Keratinocyte (primary cell): ENCODE measurements around the gene ERI3. TPM values are rescaled to one million over a fixed set of nuclear protein-coding genes. Genes with fewer than 3 reads are reported as not detected.

Experiments used
- DNase-seq: peaks from one replicate; pipeline ENCODE4 v3.0.0-alpha.2; 2011; ENCODE audit warnings: low read depth, missing footprints, low spot score
- FAIRE-seq: peaks from 2 replicates; lab custom pipeline; 2011; peaks lifted over from hg19 to GRCh38; lab: Jason Lieb, UNC
- H2AFZ ChIP-seq: 2 replicates; pipeline ENCODE4 v1.6.0; 2012; ENCODE audit warnings: low read length, control low read depth, inconsistent platforms; ENCODE audit not compliant: control insufficient read depth
- H3K27ac ChIP-seq: 2 replicates; pipeline ENCODE4 v1.5.1; 2011; ENCODE audit warnings: low read length; ENCODE audit not compliant: control insufficient read depth, insufficient read depth
- H3K27me3 ChIP-seq: 3 replicates; pipeline ENCODE4 v1.6.0; 2011; ENCODE audit warnings: low read length; ENCODE audit not compliant: control insufficient read depth, insufficient read depth; ENCODE audit errors: extremely low read depth
- H3K36me3 ChIP-seq, 2 experiments: 2 replicates in 1 of 2; 3 replicates in 1 of 2; pipeline ENCODE4 v1.5.1; 2011; ENCODE audit warnings: low read length in 2 of 2, mild to moderate bottlenecking in 1 of 2; ENCODE audit not compliant: control insufficient read depth in 2 of 2, insufficient read depth in 2 of 2; ENCODE audit errors: extremely low read depth in 1 of 2
- H3K4me1 ChIP-seq: 3 replicates; pipeline ENCODE4 v1.5.1; 2011; ENCODE audit warnings: low read length; ENCODE audit not compliant: control insufficient read depth, insufficient read depth; ENCODE audit errors: extremely low read depth
- H3K4me2 ChIP-seq: 3 replicates; pipeline ENCODE4 v1.6.0; 2011; ENCODE audit warnings: low read depth, low read length; ENCODE audit not compliant: control insufficient read depth, insufficient read depth; ENCODE audit errors: extremely low read depth
- H3K4me3 ChIP-seq, 3 experiments: fragments of 200-600 bp in 1 of 3; sonication (generic) in 1 of 3; 2 replicates in 2 of 3; 3 replicates in 1 of 3; pipeline ENCODE4 v1.5.1; 2011 to 2016; ENCODE audit warnings: low read length in 3 of 3, mild to moderate bottlenecking in 3 of 3, control low read depth in 2 of 3, inconsistent platforms in 1 of 3, low read depth in 1 of 3, mixed read lengths in 1 of 3, mixed run types in 1 of 3, moderate library complexity in 1 of 3; ENCODE audit not compliant: control insufficient read depth in 2 of 3, insufficient read depth in 2 of 3; ENCODE audit errors: extremely low read depth in 1 of 3
- H3K79me2 ChIP-seq: 2 replicates; pipeline ENCODE4 v1.6.0; 2012; ENCODE audit warnings: low read length; ENCODE audit not compliant: control insufficient read depth, insufficient read depth
- H3K9ac ChIP-seq: 3 replicates; pipeline ENCODE4 v1.6.0; 2011; ENCODE audit warnings: low read length; ENCODE audit not compliant: control insufficient read depth, insufficient read depth; ENCODE audit errors: extremely low read depth
- H3K9me1 ChIP-seq: 3 replicates; pipeline ENCODE4 v1.6.0; 2011; ENCODE audit warnings: low read length; ENCODE audit not compliant: control insufficient read depth, insufficient read depth; ENCODE audit errors: extremely low read depth
- H3K9me3 ChIP-seq: 2 replicates; pipeline ENCODE4 v1.5.1; 2012; ENCODE audit warnings: low read depth, low read length; ENCODE audit not compliant: control insufficient read depth
- H4K20me1 ChIP-seq: 3 replicates; pipeline ENCODE4 v1.6.0; 2011; ENCODE audit warnings: low read length; ENCODE audit not compliant: control insufficient read depth, insufficient read depth; ENCODE audit errors: extremely low read depth
- CTCF ChIP-seq, 3 experiments: IDR thresholded peaks in 1 of 3; conservative IDR thresholded peaks in 1 of 3; optimal IDR thresholded peaks in 1 of 3; 2 replicates in 2 of 3; 3 replicates in 1 of 3; pipeline versions ENCODE3 to v1.5.1; 2011; ENCODE audit warnings: low read length in 3 of 3, mild to moderate bottlenecking in 3 of 3, moderate library complexity in 2 of 3, control low read depth in 1 of 3, inconsistent platforms in 1 of 3; ENCODE audit not compliant: insufficient read depth in 2 of 3; ENCODE audit errors: extremely low read depth in 1 of 3
- EZH2 ChIP-seq: IDR thresholded peaks from one replicate; pipeline ENCODE4 v1.6.1; 2012; ENCODE audit warnings: inconsistent platforms, mild to moderate bottlenecking, low read length, moderate library complexity
- dilution Hi-C: fragments of 300-500 bp; cut with MboI; formaldehyde crosslinking; loops from one replicate; pipeline ENCODE4 v1.7.0; 2020; ENCODE audit warnings: low sequenced_read_pairs; ENCODE audit not compliant: extremely low pct_ligation_motif_present
- polyA plus RNA-seq, 5 experiments: library from polyadenylated mRNA; depleted of rRNA in 3 of 5; stranded (reverse) in 3 of 5; stranded (forward) in 1 of 5; unstranded in 1 of 5; fragments of >200 nt; gene quantifications; 1 replicate in 1 of 5; 2 replicates in 3 of 5; 3 replicates in 1 of 5; pipeline versions ENCODE4 v1.2.1 to v1.2.3, GENCODE V29; 2011 to 2012; ENCODE audit warnings: missing spikeins in 2 of 5, low read depth in 1 of 5, low replicate concordance in 1 of 5

The ERI3 gene
- polyA plus RNA-seq, 1 donor (not counting 4 experiments of a cell fraction or from before 2014, with no cell fraction given) = 43.7 TPM

- H3K9me1 ChIP-seq = no peaks in the 10 kb centered on the region
- no peak for DNase-seq
- peaks cover 2% of the 10 kb centered on the region for H3K9me3 ChIP-seq
- H3K9ac ChIP-seq = no peak overlapping the region
- no peaks in the 10 kb centered on the region for H4K20me1 ChIP-seq
- H3K4me1 ChIP-seq = no peaks in the 10 kb centered on the region
- no peaks in the 10 kb centered on the region for H3K27me3 ChIP-seq
- H3K4me3 ChIP-seq = no peak overlapping the region
- no peak overlapping the region for H3K27ac ChIP-seq
- no peak for TF ChIP-seq CTCF (optimal IDR thresholded peaks at IDR 0.05 in 1 of 3, IDR thresholded peaks at IDR 0.05 in 1 of 3, conservative IDR thresholded peaks at IDR 0.05 in 1 of 3; ENCODE audit: extremely low read depth in 1 of 3, insufficient read depth in 2 of 3, low read length in 3 of 3)
- no peak for TF ChIP-seq EZH2
- no peaks in the 10 kb centered on the region for H3K79me2 ChIP-seq
- dilution Hi-C loops = no loop called here
- no peak overlapping the region for H2AFZ ChIP-seq
- peaks cover 18 to 19% of the 10 kb centered on the region in 2 experiments for H3K36me3 ChIP-seq
- H3K4me2 ChIP-seq = no peak overlapping the region
- no peak for FAIRE-seq
These were observed 18.4 kb downstream of the ERI3 start for GRCh38 chr1:44336668-44337067.

DNA sequence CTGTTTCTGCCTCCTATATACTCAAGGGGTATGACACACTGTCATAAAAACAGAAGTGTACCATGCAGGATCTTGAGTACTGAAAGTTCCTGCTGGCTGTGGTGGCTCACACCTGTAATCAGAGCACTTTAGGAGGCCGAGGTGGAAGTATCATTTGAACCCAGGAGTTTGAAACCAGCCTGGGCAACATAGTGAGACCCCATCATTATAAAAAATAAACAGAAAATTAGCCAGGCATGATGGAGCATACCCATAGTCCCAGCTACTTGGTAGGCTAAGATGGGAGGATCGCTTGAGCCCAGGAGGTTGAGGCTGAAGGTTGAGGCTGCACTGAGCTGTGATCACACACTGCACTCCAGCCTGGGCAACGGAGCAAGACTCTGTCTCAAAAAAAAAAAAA is 20.1 kb downstream of the ERI3 start:
- no peak overlapping the region for H3K4me2 ChIP-seq
- H2AFZ ChIP-seq = no peak overlapping the region
- H4K20me1 ChIP-seq = no peaks in the 10 kb centered on the region
- no peaks in the 10 kb centered on the region for H3K79me2 ChIP-seq
- DNase-seq = no peak
- peaks cover 19 to 20% of the 10 kb centered on the region in 2 experiments for H3K36me3 ChIP-seq
- dilution Hi-C loops = no loop called here
- no peak for FAIRE-seq
- no peak for TF ChIP-seq EZH2
- no peak for TF ChIP-seq CTCF (optimal IDR thresholded peaks at IDR 0.05 in 1 of 3, IDR thresholded peaks at IDR 0.05 in 1 of 3, conservative IDR thresholded peaks at IDR 0.05 in 1 of 3; ENCODE audit: extremely low read depth in 1 of 3, insufficient read depth in 2 of 3, low read length in 3 of 3)
- H3K4me3 ChIP-seq = no peak overlapping the region
- peaks cover 2% of the 10 kb centered on the region for H3K9me3 ChIP-seq
- H3K9me1 ChIP-seq = no peaks in the 10 kb centered on the region
- H3K27ac ChIP-seq = no peak overlapping the region
- no peak overlapping the region for H3K9ac ChIP-seq
- peaks cover 6% of the 10 kb centered on the region for H3K4me1 ChIP-seq
- no peaks in the 10 kb centered on the region for H3K27me3 ChIP-seq
